NCI-H2107 (cell line): ENCODE data around the gene MYO3B.
"Not testable (repeated sequence)": the region's sequence is repeated elsewhere in the genome, so short reads cannot be mapped to it uniquely, and the experiment has no call there.

Experiments
- DNase-seq: peaks from one replicate; lab custom pipeline; 2025; lab: John Stamatoyannopoulos, UW

The MYO3B gene

DNA sequence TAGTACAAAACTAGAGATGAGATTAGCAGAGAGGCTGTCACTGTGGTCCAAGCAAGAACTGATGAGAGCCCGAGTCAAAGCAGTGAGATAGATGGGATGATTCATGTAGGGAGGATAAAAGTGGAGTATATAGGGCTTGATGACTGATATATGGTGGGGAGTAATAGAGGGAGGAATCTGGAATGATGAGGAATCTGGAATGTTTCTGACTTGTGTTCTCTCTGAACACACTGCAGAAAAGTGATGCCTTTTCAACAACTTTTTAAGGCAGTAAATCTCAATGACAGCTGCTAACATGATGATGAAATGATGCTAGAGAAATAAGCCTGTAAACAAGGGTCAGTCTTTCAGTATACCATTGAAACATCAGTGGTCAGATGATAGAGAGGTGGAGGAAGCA is 393.7 kb downstream of the MYO3B start:
- no peak for DNase-seq

DNA sequence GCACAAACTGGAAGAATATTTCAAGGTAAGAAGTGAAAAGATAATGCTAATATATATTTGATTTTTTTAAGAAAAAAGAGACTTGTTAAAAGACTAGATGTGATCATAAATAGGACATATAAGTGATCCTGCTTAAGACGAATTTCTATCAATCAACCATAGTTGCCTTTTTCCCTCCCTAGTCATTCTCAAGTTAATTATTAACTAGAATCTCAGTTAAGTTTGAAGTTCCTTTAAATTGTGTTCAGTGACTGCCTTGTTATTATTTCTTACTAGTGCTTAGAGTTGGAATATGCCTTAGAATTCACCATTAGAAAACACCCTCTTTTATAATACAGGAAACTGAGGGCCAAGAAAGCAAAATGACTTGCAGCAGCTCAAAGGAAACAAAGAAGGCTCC is 395.7 kb downstream of the MYO3B start:
- DNase-seq = no peak

DNA sequence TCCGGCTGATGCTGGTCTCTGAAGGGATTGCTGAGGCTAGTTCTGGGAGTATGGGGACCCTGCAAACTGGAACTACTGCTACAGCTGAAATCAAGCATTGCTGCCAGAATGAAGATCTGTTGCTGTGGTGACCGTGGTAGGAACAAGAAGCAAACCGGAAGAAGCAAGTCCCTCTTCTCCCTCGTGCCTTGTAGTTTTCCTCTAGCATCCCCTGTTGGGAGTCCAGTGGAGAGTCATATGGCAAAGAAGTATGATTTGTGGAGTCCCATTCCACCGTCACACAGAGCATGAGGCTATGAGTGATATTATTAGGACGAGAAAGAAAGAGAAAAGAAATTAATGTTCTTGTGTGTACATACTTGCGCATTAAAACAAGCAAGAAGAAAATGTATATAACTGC is 398.3 kb downstream of the MYO3B start:
- DNase-seq = no peak

DNA sequence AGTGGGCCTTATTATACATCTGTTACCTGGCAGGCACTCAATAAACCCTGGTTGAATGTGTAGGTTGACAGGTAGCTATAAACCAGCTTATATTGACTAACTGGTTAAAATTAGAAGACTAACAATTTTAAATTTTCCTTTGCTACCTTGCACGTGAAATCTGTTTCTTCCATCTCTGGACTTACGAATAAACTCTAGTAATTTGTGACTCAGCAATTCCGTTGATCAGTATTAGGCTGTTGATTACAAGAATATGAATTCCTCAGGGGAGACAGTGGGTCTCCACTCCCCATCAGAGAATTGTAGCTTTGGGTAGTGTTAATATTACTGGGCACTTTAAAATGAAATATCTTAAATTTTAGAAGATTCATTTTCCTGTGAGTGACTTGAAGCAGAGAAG is 399.4 kb downstream of the MYO3B start:
- no peak for DNase-seq

DNA sequence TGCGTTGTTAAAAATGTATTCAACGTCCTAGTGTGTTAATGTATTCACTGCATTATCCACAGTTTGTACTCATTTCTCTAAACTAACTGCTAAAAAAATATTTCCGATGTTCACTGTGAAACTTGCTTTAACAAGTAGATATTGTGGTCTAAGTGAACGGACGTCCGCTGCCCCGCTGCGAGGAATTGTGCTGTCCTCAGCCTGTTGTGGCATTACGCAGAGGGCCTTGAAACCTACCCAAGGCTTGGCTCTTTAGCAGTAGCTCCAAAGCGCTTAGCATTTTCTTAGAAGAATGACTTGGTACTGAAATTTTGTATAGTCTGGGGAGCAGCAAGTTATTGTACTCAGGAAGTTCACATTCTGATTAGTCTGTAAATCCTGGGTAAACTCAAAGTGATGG is 400.7 kb downstream of the MYO3B start:
- DNase-seq = no peak

DNA sequence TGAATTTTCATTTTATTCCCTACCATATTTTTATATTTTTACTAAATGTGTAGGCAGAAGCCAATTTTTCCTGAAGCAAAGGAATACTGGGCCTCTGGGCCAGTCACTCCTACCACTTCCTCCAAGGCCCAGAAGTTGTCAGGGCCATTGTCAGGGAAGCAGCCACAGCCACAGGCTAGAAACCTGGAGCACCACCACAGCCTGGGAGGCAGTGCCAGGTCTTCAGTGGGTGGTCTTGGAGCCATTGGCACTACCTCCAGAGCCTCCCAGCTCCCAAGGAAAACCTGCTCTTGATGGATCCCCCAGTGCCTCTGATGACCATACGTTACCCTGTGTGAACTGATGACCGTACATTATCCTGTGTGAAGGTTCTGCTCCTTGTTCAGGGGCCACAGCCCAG is 401.6 kb downstream of the MYO3B start:
- no peak for DNase-seq

DNA sequence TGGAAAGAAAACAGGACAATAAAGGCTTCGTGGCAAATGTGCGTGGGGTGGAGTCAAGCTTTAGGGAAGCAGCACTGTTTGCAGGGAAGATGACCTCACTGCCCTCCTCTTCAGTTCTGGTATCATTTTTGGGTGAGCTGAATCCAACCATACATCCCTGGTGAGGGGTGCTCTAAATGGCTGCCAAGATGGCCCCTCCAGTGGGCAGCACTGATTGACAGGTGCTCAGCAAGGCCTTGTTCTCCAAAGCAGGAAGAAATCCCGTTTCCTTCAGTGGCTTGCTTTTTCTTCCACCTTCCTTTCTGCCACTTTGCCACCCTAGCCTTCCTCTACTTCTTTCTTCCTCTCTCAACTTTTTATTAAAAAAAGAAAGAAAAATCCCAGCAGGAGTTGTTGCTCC is 404.4 kb downstream of the MYO3B start:
- no peak for DNase-seq

DNA sequence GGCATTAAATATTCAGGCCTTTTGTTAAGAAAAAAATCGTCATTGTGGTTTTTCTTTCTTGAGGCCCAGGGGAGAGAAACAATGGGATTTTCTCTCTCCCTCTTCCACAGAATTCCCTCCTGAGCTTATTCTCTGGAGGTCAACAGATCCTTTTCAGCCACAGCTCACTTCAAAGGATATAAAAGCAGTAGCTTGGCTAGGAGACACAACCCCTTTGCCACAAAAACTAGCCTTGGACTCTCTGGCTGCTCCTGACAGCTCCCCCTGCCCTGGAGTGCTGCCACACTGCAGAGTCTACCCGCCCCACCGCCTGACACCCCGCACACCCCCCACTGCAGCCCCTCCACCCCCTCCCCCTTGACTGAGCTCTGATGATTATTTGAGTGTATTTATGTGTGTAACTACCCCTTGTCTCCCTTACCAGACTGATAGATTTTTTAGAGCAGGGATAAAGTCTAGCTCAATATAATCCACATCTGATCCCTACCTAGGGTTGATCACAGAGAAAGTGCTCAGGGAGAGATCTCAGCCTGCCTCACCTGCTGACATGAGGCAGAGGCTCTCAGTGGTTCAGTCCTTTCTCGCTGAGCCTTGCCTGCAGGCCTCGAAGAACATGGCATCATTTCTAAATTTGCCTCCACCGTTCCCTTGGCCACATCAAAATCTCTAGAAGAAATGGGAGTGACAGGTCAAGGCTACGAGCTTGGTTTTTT is 405.0 kb downstream of the MYO3B start:
- DNase-seq = no peak

DNA sequence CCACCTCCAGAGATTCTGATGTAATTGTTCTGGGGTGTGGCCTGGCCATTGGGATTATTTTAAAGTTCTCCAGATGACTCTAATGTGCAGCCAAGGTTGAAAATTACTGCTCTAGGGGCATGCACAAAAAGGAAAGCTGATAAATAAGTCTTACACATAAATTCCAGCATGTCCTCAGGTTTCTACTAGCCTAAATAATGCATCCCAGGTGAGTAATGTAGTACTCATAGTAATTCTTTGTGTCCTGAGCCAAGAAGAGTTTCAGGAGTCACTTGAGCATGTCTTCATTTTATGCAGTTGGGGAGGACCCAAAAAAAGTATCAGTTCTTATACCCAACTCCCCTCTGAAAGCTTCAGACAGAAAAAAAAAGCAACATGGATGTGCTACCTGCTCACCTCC is 407.1 kb downstream of the MYO3B start:
- DNase-seq = no peak

DNA sequence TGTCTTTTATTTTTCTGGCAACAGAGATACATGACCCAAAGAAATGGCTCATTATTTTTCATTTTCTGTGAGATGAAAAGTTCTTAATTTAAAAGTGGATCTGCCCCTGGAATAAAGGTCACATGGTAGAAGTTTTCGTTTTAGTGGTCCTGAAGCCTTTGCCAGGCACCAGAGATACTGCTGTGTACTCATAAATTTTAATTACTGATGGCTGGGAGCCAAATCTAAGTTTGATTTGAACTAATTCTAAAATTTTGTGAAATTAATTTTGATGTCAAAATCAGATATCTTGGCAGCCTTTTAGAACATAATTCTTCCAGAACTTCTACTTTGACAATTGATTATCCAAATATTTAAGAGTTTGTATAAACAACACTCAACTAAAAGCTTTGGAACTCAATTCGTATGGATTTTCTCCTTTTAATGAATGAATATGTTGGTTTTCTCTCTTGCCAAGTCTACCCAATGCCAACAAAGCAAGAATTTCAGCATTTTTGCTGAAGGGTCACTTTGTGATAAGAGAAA is 408.7 kb downstream of the MYO3B start:
- no peak for DNase-seq

DNA sequence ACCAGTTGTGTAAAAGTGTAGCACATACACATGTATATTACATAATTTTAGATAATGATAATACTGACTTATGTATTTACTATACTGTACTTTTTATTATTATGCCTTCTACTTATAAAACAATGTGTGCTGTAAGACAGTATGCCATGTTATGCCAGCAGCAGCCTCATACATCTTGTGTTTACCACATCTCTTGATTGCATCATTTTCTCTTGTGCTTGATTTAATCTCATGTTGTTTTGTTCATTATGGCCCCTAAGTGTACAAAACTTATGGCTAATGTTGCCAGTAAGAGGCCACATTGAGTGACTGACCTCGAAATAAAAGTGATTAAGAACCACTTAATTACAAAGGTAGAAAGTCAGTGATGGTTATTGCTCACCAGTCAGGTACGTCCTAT is 409.2 kb downstream of the MYO3B start:
- DNase-seq = no peak

DNA sequence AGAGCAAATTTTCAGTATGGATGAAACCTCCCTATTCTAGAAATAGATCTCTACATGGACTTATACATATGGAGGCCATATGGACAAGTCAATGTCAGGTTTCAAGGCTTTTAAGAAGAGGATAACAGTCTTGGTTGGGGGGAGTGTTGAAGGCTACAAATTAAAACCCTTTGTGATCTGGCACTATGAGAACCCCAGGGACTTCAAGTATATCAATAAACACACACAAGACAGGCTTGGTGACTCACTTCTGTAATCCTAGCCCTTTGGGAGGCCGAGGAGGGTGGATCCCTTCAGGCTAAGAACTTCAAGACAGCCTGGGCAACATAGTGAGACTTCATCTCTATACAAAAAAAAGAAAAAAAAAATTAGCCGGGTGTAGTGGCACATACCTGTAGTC is 410.0 kb downstream of the MYO3B start:
- DNase-seq = no peak

DNA sequence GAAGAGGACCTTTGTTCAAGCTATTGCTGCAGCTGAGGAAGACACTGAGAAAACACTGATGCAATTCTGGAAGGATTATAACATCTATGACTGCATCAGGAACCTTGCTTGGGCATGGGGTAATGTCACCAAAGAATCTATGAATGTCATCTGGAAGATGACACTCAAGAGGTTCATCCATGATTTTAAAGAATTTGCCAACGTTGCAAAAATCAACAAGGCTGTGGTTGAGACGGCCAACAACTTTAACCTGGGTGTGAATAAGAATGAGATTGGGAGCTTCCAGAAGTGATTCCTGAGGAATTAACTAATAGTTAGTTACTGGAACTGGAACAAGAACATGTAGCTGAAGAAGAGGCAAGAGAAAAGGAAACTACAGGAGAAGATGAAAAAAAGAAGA is 410.8 kb downstream of the MYO3B start:
- no peak for DNase-seq

DNA sequence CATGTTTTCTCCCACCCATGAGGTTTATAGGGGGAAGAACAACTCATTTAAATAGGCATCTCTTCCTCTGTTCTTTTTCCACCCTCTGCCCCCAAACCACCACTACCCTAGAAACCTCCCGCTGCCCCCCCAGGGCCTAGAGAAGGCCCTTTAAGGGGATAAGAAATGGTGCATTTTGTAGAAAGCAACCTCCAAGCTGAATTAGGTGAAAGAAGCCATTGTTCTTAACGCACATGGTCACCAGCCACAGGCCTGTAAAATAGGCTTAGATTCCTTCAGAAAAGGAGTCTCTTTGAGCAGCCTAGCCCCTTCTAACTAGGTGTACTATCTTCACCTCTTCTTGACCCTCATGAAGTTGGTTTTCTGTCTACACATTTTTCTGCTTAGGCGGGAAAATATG is 418.6 kb downstream of the MYO3B start:
- no peak for DNase-seq

DNA sequence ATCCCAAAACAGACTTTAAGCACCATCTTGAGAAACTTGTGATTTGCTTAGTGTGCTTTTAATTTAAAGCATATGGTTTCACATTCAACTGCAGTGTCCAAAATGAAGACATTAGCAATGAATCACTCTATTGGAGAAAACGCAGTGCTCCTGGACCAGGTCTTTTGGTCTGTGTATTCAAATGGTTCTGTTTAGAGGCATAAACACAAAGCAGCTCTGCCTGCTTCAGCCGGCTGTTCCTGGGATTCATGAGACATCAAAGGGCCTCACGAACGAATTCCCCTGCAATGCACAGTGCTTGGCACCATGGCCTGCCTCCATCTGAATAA is 420.1 kb downstream of the MYO3B start:
- DNase-seq = no peak

DNA sequence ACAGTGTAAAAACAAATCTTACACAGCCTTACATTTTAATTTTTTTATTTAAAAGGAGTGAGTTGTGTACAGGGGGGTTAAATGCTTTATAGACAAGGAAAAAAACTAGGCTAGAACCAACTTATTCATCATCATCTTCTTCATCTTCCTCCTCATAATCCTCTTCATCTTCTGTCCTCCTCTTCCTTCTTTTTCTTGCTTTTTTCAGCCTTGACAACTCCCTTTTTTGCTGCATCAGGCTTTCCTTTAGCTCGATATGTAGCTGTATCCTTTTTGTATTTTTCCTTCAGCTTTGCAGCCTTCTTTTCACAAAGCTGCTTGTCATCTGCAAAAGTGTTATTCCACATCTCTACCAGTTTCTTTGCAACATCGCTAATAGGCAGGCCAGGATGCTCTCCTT is 423.5 kb downstream of the MYO3B start:
- DNase-seq = no peak

DNA sequence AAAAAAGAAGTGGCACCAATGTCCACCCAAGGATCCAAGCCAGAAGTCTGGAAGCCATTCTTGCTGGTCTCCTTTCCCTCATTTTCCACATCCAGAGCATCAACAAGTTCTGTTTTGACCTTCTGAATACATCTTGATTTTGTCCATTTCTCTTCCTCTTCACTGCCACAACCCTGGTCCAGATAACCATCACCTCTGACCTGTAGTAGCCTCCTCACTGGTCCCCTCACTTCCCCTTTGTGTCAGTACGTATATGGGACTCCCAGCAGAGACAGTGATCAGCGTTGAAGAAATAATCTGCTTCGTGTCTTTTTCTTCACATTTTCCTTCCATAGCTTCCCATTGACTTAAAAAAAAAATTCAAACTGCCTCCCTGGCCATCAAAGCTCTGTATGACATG is 427.9 kb downstream of the MYO3B start:
- DNase-seq = no peak

DNA sequence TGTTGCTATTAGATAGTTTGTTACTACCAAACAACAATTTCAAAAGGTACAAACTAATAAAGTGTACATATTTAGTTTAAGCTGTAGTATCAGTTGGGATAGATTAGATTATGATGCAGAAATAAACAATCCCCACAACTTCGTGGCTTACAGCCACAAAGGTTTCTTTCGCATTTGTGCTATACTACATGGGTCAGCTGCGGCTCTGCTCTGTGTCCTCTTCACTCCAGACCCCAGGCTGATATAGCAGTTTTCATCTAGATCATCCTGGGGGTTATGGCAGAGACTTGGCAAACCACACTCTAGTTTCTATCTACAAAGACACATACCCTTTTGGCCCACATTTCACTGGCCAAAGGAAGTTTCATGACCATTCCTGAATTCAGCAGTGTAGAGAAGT is 429.2 kb downstream of the MYO3B start:
- no peak for DNase-seq

DNA sequence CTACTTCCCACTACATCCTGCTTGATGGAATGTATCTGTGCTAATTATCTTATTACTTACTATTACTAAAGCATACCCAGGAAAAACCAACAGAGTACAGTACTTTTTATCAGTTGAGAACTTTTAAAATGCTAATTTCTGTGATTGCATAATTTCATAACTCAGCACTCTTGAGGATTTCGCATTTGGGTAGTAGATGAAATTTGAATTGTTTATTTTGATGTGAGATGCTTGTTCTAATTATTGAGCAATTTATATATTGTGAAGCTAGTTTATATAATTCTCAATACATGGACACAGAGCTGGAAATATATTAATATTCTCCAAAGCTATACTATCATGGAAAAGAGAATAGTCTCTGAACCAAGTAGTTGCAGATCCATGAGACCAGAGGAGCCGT is 432.7 kb downstream of the MYO3B start:
- no peak for DNase-seq

DNA sequence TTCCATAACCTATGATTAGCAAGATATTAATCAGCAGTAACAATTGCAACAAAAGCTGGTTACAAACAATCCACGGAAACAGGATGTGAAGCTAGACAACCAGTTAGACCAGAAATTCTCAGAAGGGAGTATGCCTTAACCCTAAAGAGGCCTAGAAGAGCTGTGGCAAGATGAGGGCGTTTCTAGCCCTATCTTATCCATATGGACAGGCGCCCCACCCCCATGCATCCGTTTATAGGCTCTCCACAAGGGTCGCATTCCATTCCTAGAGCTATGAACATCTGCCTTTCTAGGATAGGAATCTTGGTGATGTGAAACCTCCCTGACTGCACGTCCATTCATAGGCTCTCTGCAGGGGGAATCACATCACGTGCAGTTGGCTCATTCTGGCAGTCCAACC is 441.0 kb downstream of the MYO3B start:
- DNase-seq = not testable (repeated sequence)

DNA sequence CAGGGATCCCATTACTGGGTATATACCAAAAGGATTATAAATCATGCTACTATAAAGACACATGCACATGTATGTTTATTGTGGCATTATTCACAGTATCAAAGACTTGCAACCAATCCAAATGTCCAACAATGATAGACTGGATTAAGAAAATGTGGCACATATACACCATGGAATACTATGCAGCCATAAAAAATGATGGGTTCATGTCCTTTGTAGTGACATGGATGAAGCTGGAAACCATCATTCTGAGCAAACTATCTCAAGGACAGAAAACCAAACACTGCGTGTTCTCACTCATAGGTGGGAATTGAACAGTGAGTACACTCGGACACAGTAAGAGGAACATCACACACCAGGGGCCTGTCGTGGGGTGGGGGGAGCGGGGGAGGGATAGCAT is 457.1 kb downstream of the MYO3B start:
- not testable (repeated sequence) for DNase-seq

DNA sequence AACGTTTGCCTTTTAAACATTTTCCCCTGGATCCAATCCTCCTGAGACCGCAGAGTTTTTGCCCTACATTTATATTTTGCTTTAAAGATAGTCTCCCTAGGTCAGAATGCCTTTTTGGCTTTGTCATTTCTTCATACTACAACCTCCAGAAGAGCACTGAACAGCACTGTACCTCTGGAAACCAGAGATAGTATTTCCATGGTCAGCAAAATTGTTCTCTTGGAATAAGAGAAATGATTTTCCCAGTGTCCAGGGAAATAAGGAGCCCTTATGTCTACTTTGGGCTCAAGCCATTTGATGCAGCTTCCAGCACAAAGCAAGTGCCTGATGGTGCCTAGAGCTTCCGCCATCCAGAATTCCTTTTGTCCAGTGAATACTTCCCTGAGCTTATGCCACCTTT is 461.7 kb downstream of the MYO3B start:
- DNase-seq = no peak

DNA sequence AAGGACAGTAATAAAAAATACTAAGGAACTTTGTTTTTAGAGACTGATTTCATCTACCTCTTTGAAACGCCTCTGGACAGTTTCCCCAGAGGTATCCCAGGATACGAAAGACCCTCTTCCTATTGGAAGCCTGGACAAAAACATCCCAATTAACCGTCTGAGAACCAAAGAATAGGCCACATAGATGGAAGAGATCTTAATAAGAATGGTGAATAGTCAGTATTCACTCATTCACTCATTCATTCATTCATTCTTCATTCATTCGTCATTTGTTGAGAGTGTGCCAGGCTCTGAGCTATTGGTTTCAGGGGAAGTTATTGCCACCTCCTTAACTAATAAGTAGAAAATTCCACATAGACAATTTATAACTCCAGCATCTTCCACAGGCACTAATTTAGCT is 464.0 kb downstream of the MYO3B start:
- DNase-seq = no peak

DNA sequence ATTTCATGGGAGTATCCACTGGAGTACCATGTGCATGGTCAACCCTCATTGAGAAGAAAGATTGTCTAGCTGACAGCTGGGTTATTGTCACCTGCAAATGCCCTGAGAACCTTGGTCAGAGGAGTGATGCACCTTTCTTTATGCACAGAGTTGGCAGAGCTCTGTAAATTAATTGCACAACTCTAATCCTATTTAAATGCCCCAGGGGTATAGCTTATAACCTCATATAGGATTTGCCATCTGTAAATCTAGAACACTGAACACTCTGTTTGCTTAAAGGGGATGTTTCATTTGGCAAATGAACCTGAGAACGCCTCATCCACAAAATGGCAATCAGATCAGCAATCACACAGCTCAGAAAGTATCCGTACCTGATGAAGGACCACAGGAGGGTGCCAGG is 465.4 kb downstream of the MYO3B start:
- DNase-seq = no peak
